GM06990 (cell line): ENCODE data around the gene ZBP1.

Experiments
- DNase-seq: peaks from one replicate; pipeline ENCODE4 v3.0.0-alpha.2; 2011; ENCODE audit not compliant: insufficient read length; ENCODE audit errors: extremely low read depth
- H3K27me3 ChIP-seq: replicated peaks from 2 replicates; pipeline ENCODE4 v1.6.0; 2011; ENCODE audit warnings: low read length; ENCODE audit not compliant: control insufficient read depth, insufficient read depth
- H3K36me3 ChIP-seq: 2 replicates; pipeline ENCODE4 v1.5.1; 2011; ENCODE audit warnings: low read length; ENCODE audit not compliant: control insufficient read depth, insufficient read depth
- H3K4me3 ChIP-seq: replicated peaks from 2 replicates; pipeline ENCODE4 v1.5.1; 2011; ENCODE audit warnings: low read depth, mild to moderate bottlenecking, control low read depth, low read length
- CTCF ChIP-seq: IDR thresholded peaks from 2 replicates; pipeline ENCODE4 v1.5.1; 2011; ENCODE audit warnings: low read length, control low read depth, mild to moderate bottlenecking, inconsistent platforms; ENCODE audit not compliant: insufficient read depth, poor library complexity, severe bottlenecking

ZBP1 gene

GRCh38 chr20:57593134-57593886 is 26.9 kb downstream of the ZBP1 start:
- no peaks in the 10 kb centered on the region for H3K36me3 ChIP-seq
- no peak overlapping the region for H3K4me3 ChIP-seq
- no peak for DNase-seq
- H3K27me3 ChIP-seq, result no peaks in the 10 kb centered on the region; the same call in 1 of the 2 replicates
- TF ChIP-seq CTCF, result no peak

- H3K27me3 ChIP-seq, result no peaks in the 10 kb centered on the region; the same call in 1 of the 2 replicates
Observed at GRCh38 chr20:57592263-57593092, 27.7 kb downstream of the ZBP1 start.

GRCh38 chr20:57591289-57592229 is 28.7 kb downstream of the ZBP1 start:
- TF ChIP-seq CTCF, result no peak
- Histone ChIP-seq H3K27me3 (no peaks in the 10 kb centered on the region; the same call in 1 of the 2 replicates), H3K36me3 (no peaks in the 10 kb centered on the region), H3K4me3 (no peak overlapping the region)
- no peak for DNase-seq

More at GRCh38 chr20:57592263-57593092, 27.7 kb downstream of the ZBP1 start:
- no peak for TF ChIP-seq CTCF
- Histone ChIP-seq H3K4me3 (no peak overlapping the region), H3K36me3 (no peaks in the 10 kb centered on the region)
- no peak for DNase-seq

GRCh38 chr20:57590485-57591288 is 29.5 kb downstream of the ZBP1 start:
- no peak overlapping the region for H3K4me3 ChIP-seq
- H3K27me3 ChIP-seq, result no peaks in the 10 kb centered on the region; the same call in 1 of the 2 replicates
- H3K36me3 ChIP-seq, result no peaks in the 10 kb centered on the region
- no peak for DNase-seq
- TF ChIP-seq CTCF, result no peak
